ENCODE results near the gene GARIN5B. TPM values are rescaled to one million over a fixed set of nuclear protein-coding genes. Genes with fewer than 3 reads are reported as not detected.

GARIN5B gene
- total and polyA plus RNA-seq, 2 of the 8 experiments (the other 6 are each of a cell fraction or from before 2014, with no cell fraction given) = 0.03 TPM; not detected in 1

GRCh38 chr19:55354698-55355212 is 8.3 kb downstream of the GARIN5B start, which contains the start of gene COX6B2:
COX6B2 (minus strand) TSS chr19:55354719; CDS start chr19:55354521, 198 bp downstream.
- Histone ChIP-seq H3K23me2 (ENCODE audit: low read depth, low read length) (peaks cover 11% of the 10 kb centered on the region; the same call in 1 of the 2 replicates), H3K9ac (replicated peaks in 1 of 4; ENCODE audit: extremely low read depth in 1 of 4, low read depth in 3 of 4, low read length in 3 of 4) (no peak within 1 kb of the TSS; a peak in 2 of 7 replicates)
- 9% methylated on average over 9 of the region's 43 CpGs; no CpG with 5 or more reads in 1 of the 2 experiments for WGBS, 2 experiments (ENCODE audit: extremely low coverage in 1 of 2, insufficient coverage in 1 of 2, insufficient read length in 1 of 2, insufficient replicate concordance in 2 of 2, low coverage in 1 of 2, low lambda C conversion rate in 2 of 2, missing lambda C conversion rate in 1 of 2)

More at GRCh38 chr19:55354698-55355212, 8.3 kb downstream of the GARIN5B start, which contains the start of gene COX6B2:
- peak within 1 kb of the TSS; percentile 88 to 96 for H3K4me2 ChIP-seq (ENCODE audit: insufficient read depth in 1 of 2, low read depth in 2 of 2, low read length in 2 of 2)
- H4K91ac ChIP-seq (replicated peaks; ENCODE audit: insufficient read length, low read length) = no peak within 1 kb of the TSS
- H2AK5ac ChIP-seq (ENCODE audit: low read depth, low read length) = no peak within 1 kb of the TSS
- H3K79me2 ChIP-seq (ENCODE audit: control insufficient read depth in 1 of 2, insufficient read depth in 2 of 2, low read length in 2 of 2) = no peaks in the 10 kb centered on the region
- peaks cover 0 to 11% (median 0%) of the 10 kb centered on the region in 4 experiments; a peak in 1 of 8 replicates for H3K36me3 ChIP-seq (ENCODE audit: control insufficient read depth in 2 of 4, insufficient read depth in 4 of 4, low read length in 3 of 4)
- FAIRE-seq (no peak), DNase-seq (ENCODE audit: low read depth in 1 of 2, low spot score in 2 of 2) (no peak)
- no peak within 1 kb of the TSS for H3K56ac ChIP-seq (replicated peaks; ENCODE audit: insufficient read length, low read depth, low read length)
- 0 out of 2 replicates have a peak within 1 kb of the TSS, but pooled peaks have one; percentile 48 for H2BK20ac ChIP-seq (ENCODE audit: low read length)
- no peak within 1 kb of the TSS for H3K14ac ChIP-seq (ENCODE audit: insufficient read length)
- H3K4ac ChIP-seq (replicated peaks; ENCODE audit: insufficient read length, low read depth, low read length) = no peak within 1 kb of the TSS
- peaks cover 0 to 21% (median 11%) of the 10 kb centered on the region in 4 experiments; a peak in 6 of 7 replicates for H3K4me1 ChIP-seq (replicated peaks in 1 of 4; ENCODE audit: control insufficient read depth in 3 of 4, insufficient read depth in 4 of 4, low read length in 3 of 4)
- H2AFZ ChIP-seq (ENCODE audit: low read length) = no peak within 1 kb of the TSS
- H2BK12ac ChIP-seq (ENCODE audit: low read depth, low read length) = peak within 1 kb of the TSS; percentile 90; the same call in 1 of the 2 replicates
- H2BK120ac ChIP-seq (replicated peaks; ENCODE audit: low read depth, low read length) = no peak within 1 kb of the TSS
- TF ChIP-seq TAF1 (IDR thresholded peaks at IDR 0.05; ENCODE audit: low read depth, low read length) (0 out of 2 replicates have a peak, but pooled peaks have one; percentile 25), TAF7 (optimal IDR thresholded peaks at IDR 0.05; ENCODE audit: borderline replicate concordance, low read depth, low read length) (peak; percentile 16), ASH2L (IDR thresholded peaks at IDR 0.05; ENCODE audit: low read length) (peak; percentile 30), MAX (IDR thresholded peaks at IDR 0.05) (0 out of 2 replicates have a peak, but pooled peaks have one; percentile 23), SUZ12 (IDR thresholded peaks at IDR 0.05; ENCODE audit: low read length) (0 out of 2 replicates have a peak, but pooled peaks have one; percentile 23), NRF1 (IDR thresholded peaks at IDR 0.05; ENCODE audit: low read depth, low read length) (no peak)
- ChIA-PET CTCF (ENCODE audit: partially characterized antibody) (no interaction called here), POLR2A (ENCODE audit: partially characterized antibody) (interaction anchor here (1.0 to 1.7 kb wide), 5 partner anchors 15 to 51 kb away, joined by 3 to 4 read pairs (median 3); partner anchors contain the start of genes IL11, KMT5C and TMEM238)
- H3K23ac ChIP-seq (ENCODE audit: insufficient read length) = no peak within 1 kb of the TSS
- H3K18ac ChIP-seq (ENCODE audit: extremely low read depth, low read length) = peak within 1 kb of the TSS; percentile 48; the same call in 1 of the 2 replicates
- peaks cover 0 to 10% of the 10 kb centered on the region in 2 experiments for H4K20me1 ChIP-seq (replicated peaks in 1 of 2; ENCODE audit: control insufficient read depth in 1 of 2, insufficient read depth in 2 of 2, low read length in 2 of 2)
- no peaks in the 10 kb centered on the region for H3K79me1 ChIP-seq (ENCODE audit: low read depth, low read length)
- H3K4me3 ChIP-seq (ENCODE audit: extremely low read depth in 1 of 4, insufficient read depth in 2 of 4, low read depth in 3 of 4, low read length in 4 of 4) = peak within 1 kb of the TSS; percentile 32 to 66 (median 50)
- peaks cover 17 to 56% (median 46%) of the 10 kb centered on the region in 4 experiments for H3K27me3 ChIP-seq (replicated peaks in 1 of 4; ENCODE audit: control insufficient read depth in 3 of 4, extremely low read depth in 1 of 4, insufficient read depth in 3 of 4, low read length in 3 of 4)
- peak within 1 kb of the TSS; percentile 26 for H4K5ac ChIP-seq (ENCODE audit: insufficient read length, low read depth, low read length)
- no peak within 1 kb of the TSS for H2BK5ac ChIP-seq (ENCODE audit: low read depth, low read length)
- 0 out of 2 replicates have a peak within 1 kb of the TSS, but pooled peaks have one; percentile 46 for H2BK15ac ChIP-seq (ENCODE audit: low read length)
- H3K27ac ChIP-seq (ENCODE audit: low read depth, low read length) = no peak within 1 kb of the TSS
- H4K8ac ChIP-seq (ENCODE audit: extremely low read depth, insufficient read depth, low read length) = peak within 1 kb of the TSS; percentile 16
- H3K9me3 ChIP-seq (ENCODE audit: insufficient read depth in 2 of 2, low read depth in 1 of 2, low read length in 1 of 2) = no peaks in the 10 kb centered on the region

Measured in H1 (cell line).